Neural crest cell (in vitro differentiated cells): ENCODE measurements around the gene H1-8. TPM values are rescaled to one million over a fixed set of nuclear protein-coding genes. Genes with fewer than 3 reads are reported as not detected.
"Not testable (repeated sequence)": the region's sequence is repeated elsewhere in the genome, so short reads cannot be mapped to it uniquely, and the experiment has no call there.

Experiments
- DNase-seq: peaks from one replicate; pipeline ENCODE4 v3.0.0; 2021; ENCODE audit warnings: low read depth, mixed read lengths, low spot score
- H3K27ac Mint-ChIP-seq: one replicate; pipeline ENCODE4 v1.8.0; 2021; ENCODE audit warnings: mild to moderate bottlenecking, mixed read lengths; ENCODE audit not compliant: unreplicated experiment
- H3K27me3 Mint-ChIP-seq: 2 replicates; pipeline ENCODE4 v1.8.0; 2021; ENCODE audit warnings: low read depth, mild to moderate bottlenecking, mixed read lengths
- H3K36me3 Mint-ChIP-seq: 2 replicates; pipeline ENCODE4 v1.8.0; 2021; ENCODE audit warnings: low read depth, mild to moderate bottlenecking, mixed read lengths
- H3K4me1 Mint-ChIP-seq: 2 replicates; pipeline ENCODE4 v1.8.0; 2021; ENCODE audit warnings: mixed read lengths
- H3K4me3 Mint-ChIP-seq: one replicate; pipeline ENCODE4 v1.8.0; 2021; ENCODE audit warnings: mild to moderate bottlenecking, mixed read lengths
- H3K9me3 Mint-ChIP-seq: 2 replicates; pipeline ENCODE4 v1.8.0; 2021; ENCODE audit warnings: mixed read lengths
- total RNA-seq: library from RNA; stranded (reverse); gene quantifications from 2 replicates; pipeline ENCODE4 v1.2.1, GENCODE V29; 2021
- TF ChIP-seq, protein P1 (sequence below): fragments of 200-600 bp; sonication (generic); conservative IDR thresholded peaks from 2 replicates; pipeline ENCODE4 v1.5.0; 2021; ENCODE audit warnings: antibody characterized with exemption, mild to moderate bottlenecking

The H1-8 gene
- total RNA-seq, 1 donor from 2014 or later = not detected

DNA sequence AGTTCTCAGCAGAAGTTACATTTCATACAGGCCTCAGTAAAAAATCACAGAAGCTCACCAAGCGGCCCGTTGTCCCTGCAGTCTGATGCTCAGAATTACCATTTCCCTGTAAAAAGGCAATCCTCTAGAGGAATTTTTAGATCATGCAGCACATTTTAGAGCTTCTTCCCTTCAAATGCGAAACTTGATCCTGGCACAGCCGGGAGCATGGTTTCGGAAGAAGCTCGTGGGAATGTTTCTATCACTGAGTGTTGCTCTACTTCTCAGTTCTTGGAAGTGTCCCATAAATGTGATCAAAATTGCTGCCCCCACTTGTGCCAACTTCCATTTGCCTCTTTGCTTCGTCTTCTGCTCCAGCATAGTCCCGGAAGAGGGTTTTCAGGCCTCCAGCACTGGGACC is 3.8 kb upstream of the H1-8 start:
- Mint-ChIP-seq H3K9me3 (no peaks in the 10 kb centered on the region), H3K27me3 (no peaks in the 10 kb centered on the region), H3K4me3 (no peak overlapping the region), H3K27ac (no peak overlapping the region), H3K36me3 (no peaks in the 10 kb centered on the region), H3K4me1 (peaks cover 3% of the 10 kb centered on the region)
- TF ChIP-seq, protein P1, sequence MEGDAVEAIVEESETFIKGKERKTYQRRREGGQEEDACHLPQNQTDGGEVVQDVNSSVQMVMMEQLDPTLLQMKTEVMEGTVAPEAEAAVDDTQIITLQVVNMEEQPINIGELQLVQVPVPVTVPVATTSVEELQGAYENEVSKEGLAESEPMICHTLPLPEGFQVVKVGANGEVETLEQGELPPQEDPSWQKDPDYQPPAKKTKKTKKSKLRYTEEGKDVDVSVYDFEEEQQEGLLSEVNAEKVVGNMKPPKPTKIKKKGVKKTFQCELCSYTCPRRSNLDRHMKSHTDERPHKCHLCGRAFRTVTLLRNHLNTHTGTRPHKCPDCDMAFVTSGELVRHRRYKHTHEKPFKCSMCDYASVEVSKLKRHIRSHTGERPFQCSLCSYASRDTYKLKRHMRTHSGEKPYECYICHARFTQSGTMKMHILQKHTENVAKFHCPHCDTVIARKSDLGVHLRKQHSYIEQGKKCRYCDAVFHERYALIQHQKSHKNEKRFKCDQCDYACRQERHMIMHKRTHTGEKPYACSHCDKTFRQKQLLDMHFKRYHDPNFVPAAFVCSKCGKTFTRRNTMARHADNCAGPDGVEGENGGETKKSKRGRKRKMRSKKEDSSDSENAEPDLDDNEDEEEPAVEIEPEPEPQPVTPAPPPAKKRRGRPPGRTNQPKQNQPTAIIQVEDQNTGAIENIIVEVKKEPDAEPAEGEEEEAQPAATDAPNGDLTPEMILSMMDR = no peak
- DNase-seq = no peak

DNA sequence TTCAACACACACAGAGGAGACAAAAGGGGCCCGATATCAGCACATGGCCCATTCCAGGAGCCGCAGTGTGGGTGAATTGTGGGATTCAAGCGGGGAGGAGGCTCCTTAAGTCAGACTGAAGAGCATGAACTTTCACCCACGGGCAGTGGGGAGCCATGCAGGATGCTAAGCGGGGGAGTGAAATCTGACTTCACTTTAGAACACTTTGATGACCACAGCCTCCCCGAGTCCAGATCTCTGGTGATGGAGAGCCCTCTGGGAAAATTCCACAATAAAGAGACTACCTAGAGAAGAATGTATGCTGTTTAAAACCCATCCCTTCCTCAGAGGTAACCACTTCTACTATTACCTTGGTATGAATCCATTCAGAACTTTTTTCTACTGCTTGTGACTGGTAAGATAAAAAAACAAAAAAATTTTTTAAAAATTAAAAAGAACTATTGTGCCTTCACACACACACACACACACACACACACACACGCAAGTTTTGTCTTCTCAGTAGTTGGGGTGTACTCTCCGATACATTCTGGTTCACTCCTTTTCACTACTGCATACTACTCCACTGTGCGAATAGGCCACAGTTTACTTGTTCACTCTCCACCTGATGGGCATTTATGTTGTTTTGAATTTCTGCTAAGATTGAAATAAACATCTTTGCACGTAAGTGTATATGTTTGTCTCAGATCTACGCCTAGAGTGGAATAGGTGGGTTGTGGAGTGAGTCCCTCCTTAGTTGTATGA is 2.0 kb upstream of the H1-8 start:
- TF ChIP-seq, protein P1 = no peak
- Mint-ChIP-seq H3K4me3 (no peak overlapping the region), H3K27ac (peak overlapping the region; percentile 71), H3K4me1 (no peaks in the 10 kb centered on the region), H3K27me3 (no peaks in the 10 kb centered on the region), H3K9me3 (no peaks in the 10 kb centered on the region), H3K36me3 (no peaks in the 10 kb centered on the region)
- no peak for DNase-seq

DNA sequence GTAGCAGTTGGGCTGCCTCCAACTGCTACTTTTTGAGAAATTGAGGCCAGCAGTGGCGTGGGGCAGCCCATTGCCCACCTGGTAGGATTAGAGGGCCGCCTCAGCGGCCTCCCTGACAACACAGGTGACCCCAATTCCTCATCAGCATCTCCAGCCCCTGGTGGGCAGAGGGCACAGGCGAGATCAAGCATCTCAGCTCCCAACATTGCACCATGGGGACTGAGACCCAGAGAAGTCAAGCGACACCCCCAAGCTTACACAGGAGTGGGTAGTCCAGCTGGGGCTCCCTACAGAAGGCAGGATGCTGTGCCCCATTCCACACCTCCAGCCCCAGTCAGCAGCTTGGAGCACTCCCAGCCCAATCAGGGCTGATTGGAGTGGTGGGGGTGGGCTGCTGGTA is 228 bp upstream of the H1-8 start:
- TF ChIP-seq, protein P1 = no peak
- no peaks in the 10 kb centered on the region for H3K27me3 Mint-ChIP-seq
- H3K4me1 Mint-ChIP-seq = no peaks in the 10 kb centered on the region
- no peaks in the 10 kb centered on the region for H3K36me3 Mint-ChIP-seq
- H3K4me3 Mint-ChIP-seq = no peak overlapping the region
- no peak for DNase-seq
- no peak overlapping the region for H3K27ac Mint-ChIP-seq
- H3K9me3 Mint-ChIP-seq = no peaks in the 10 kb centered on the region

DNA sequence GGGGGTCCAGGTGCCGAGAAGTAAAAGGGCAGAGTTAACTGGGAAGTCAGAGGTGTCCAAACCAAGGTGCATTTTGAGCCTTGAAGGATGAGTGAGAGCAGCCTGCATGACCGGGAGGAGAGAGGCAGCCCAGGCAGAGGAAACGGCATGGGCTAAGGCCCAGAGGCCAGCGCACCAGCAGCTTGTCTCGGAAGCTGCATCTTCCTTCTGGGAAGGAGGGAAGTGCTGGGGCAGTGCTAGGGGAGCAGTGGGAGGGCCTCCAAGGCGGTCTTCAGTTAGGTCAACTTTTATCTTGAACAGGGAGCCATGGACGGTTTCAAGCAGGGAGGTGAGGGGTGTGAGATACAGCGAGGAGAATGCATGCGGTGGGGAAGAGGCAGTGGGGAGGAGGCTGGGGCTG is 1.0 kb downstream of the H1-8 start:
- Mint-ChIP-seq H3K4me1 (no peaks in the 10 kb centered on the region), H3K4me3 (no peak overlapping the region), H3K36me3 (no peaks in the 10 kb centered on the region), H3K9me3 (no peaks in the 10 kb centered on the region), H3K27me3 (no peaks in the 10 kb centered on the region), H3K27ac (peak overlapping the region; percentile 4)
- DNase-seq = no peak
- TF ChIP-seq, protein P1 = no peak

DNA sequence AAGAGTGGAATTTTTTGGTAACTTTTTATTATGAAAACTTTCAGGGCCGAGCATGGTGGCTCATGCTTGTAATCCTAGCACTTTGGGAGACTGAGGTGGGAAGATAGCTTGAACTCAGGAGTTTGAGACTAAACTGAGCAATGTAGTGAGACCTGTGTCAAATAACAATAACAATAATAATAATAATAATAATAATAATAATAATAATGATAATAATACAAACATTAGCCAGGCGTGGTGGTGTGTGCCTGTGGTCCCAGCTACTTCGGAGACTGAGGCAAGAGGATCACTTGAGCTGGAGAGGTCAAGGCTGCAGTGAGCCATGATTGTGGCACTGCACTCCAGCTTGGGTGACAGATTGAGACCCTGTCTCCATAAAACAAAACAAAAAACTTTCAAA is 3.0 kb downstream of the H1-8 start:
- not testable (repeated sequence) for H3K4me3 Mint-ChIP-seq, H3K27me3 Mint-ChIP-seq, DNase-seq, H3K27ac Mint-ChIP-seq, H3K9me3 Mint-ChIP-seq, H3K36me3 Mint-ChIP-seq, H3K4me1 Mint-ChIP-seq

DNA sequence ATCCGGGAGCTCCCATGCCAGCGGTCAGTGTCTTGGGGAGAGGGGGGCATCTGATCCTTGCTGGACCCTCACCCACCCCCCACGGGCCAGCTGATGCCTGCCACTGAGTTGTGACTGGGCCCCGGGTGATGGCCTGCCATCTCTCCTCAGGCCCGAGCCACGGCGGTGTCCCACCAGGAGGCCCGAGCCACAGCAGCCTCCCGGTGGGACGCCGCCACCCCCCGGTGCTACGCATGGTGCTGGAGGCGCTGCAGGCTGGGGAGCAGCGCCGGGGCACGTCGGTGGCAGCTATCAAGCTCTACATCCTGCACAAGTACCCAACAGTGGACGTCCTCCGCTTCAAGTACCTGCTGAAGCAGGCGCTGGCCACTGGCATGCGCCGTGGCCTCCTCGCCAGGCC is 4.3 kb downstream of the H1-8 start:
- Mint-ChIP-seq H3K4me1 (peaks cover 1% of the 10 kb centered on the region), H3K36me3 (no peaks in the 10 kb centered on the region), H3K27ac (no peak overlapping the region), H3K27me3 (no peaks in the 10 kb centered on the region), H3K9me3 (no peaks in the 10 kb centered on the region), H3K4me3 (no peak overlapping the region)
- no peak for DNase-seq
- TF ChIP-seq, protein P1 = no peak
